Measurements from ENCODE around the gene QPRT.
"Not testable (repeated sequence)": the region's sequence is repeated elsewhere in the genome, so short reads cannot be mapped to it uniquely, and the experiment has no call there.

The QPRT gene

DNA sequence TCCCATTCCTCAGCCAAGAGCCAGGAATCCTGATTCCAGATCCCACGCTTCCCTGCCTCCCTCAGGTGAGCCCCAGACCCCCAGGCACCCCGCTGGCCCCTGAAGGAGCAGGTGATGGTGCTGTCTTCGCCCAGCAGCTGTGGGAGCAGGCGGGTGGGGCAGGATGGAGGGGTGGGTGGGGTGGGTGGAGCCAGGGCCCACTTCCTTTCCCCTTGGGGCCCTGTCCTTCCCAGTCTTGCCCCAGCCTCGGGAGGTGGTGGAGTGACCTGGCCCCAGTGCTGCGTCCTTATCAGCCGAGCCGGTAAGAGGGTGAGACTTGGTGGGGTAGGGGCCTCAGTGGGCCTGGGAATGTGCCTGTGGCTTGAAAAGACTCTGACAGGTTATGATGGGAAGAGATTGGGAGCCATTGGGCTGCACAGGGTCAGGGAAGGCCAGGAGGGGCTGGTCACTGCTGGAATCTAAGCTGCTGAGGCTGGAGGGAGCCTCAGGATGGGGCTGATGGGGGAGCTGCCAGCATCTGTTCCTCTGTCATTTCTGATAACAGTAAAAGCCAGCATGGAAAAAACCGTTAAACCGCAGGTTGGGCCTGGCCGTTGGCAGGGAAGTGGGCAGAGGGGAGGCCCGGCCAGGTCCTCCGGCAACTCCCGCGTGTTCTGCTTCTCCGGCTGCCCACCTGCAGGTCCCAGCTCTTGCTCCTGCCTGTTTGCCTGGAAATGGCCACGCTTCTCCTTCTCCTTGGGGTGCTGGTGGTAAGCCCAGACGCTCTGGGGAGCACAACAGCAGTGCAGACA, 15.8 kb upstream of the QPRT start, which contains the start of gene SPN:
Gene SPN (plus strand): TSS at position 232 of the 791 bp plus-strand sequence. CDS start 482 bp downstream, at position 714.
- DNase-seq: peak; percentile 75

DNA sequence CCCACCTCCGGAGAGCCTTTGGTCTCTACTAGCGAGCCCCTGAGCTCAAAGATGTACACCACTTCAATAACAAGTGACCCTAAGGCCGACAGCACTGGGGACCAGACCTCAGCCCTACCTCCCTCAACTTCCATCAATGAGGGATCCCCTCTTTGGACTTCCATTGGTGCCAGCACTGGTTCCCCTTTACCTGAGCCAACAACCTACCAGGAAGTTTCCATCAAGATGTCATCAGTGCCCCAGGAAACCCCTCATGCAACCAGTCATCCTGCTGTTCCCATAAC, 15.2 kb upstream of the QPRT start:
- peak; percentile 75 for DNase-seq

DNA sequence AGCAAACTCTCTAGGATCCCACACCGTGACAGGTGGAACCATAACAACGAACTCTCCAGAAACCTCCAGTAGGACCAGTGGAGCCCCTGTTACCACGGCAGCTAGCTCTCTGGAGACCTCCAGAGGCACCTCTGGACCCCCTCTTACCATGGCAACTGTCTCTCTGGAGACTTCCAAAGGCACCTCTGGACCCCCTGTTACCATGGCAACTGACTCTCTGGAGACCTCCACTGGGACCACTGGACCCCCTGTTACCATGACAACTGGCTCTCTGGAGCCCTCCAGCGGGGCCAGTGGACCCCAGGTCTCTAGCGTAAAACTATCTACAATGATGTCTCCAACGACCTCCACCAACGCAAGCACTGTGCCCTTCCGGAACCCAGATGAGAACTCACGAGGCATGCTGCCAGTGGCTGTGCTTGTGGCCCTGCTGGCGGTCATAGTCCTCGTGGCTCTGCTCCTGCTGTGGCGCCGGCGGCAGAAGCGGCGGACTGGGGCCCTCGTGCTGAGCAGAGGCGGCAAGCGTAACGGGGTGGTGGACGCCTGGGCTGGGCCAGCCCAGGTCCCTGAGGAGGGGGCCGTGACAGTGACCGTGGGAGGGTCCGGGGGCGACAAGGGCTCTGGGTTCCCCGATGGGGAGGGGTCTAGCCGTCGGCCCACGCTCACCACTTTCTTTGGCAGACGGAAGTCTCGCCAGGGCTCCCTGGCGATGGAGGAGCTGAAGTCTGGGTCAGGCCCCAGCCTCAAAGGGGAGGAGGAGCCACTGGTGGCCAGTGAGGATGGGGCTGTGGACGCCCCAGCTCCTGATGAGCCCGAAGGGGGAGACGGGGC, 14.7 kb upstream of the QPRT start:
- peak; percentile 79 for DNase-seq

DNA sequence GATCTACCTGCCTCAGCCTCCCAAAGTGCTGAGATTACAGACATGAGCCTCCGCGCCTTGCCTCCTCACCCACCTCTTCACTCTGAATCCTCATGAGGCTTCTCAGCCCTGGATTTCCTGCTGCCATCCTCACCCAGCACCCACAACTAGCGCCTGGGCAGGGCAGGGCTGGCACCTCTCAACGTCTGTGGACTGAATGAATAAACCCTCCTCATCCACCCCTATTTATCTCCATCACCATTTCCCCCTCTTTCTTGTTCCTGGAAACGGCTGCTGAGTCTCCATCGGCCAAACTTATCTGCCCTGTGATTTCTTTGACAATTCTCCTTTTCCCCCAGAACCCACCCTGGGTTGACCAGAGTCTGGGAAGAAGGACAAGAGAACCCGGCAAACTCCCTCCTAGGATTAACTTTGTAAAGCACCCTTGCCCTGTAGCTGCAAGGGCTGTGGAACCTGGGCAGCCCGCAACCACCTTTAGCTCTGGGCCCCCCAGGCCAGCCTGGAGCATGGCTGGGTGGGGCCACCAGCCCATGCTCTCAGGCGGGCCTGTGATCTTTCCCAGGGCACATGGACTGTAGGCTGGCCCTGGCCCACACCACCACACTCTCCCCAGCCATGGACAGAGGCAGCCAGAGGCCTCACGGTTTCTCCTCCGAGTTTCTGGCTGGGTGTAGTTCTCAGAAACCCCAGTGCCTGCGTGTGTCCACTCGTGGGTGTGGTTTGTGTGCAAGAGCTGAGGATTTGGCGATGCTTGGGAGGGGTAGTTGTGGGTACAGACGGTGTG, 13.5 kb upstream of the QPRT start:
- DNase-seq: peak; percentile 76

DNA sequence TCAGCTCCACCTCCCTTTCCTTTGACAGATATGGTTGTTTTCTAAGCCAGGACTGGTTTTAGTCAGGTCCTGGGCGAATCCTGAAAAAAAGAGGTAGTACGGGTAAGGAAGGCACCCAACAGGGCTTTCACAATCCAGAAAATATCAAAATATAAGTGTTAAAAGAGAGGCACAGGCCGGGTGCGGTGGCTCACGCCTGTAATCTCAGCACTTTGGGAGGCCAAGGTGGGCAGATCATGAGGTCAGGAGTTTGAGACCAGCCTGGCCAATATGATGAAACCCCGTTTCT, 11.7 kb upstream of the QPRT start:
- not testable (repeated sequence) for DNase-seq

DNA sequence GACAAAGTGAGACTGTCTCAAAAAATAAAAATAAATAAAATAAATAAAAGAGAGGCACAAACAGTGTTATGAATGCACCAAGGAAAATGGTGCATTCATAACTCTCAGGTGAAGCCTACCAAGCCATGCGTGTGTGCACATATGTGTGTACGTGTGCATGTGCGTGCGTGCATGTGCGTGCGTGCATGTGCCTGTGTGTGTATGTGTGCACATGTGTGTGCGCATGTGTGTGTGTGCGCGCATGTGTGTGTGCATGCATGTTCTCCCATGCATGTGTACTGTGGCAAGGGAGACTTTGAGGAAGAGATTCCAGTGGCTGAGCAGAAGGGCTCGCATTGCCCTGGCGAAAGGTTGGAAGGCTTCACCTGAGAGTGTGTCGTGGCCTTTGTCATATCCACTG, 11.2 kb upstream of the QPRT start:
- DNase-seq: no peak

DNA sequence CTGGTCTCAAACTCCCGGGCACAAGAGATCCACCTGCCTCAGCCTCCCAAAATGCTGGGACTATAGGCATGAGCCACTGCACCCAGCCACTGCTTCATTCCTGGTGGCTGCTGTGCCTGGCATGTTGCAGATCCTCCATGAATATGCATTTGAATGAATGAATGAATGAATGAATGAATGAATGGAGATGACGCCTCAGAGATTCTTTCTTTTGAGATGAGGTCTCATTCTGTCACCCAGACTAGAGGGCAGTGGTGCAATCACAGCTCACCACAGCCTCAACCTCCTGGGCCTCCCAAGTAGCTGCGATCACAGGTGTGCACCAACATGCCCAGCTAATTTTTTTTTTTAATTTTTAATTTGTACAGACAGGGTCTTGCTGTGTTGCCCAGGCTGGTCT, 10.7 kb upstream of the QPRT start:
- no peak for DNase-seq

DNA sequence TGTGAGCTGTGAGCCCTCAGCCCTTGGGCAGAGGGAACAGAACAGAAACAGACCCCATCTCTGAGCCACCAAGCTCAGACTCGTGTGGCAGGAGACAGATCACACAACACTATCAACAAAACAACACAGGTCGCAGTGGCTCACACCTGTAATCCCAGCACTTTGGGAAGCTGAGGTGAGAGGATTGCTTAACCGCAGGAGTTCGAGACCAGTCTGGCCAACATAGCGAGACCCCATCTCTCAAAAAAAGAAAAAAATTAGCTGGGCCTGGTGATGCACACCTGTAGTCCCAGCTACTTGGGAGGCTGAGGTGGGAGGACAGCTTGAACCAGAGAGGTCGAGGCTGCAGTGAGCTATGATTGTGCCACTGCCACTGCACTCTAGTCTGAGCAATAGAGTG, 5.5 kb upstream of the QPRT start:
- no peak for DNase-seq

DNA sequence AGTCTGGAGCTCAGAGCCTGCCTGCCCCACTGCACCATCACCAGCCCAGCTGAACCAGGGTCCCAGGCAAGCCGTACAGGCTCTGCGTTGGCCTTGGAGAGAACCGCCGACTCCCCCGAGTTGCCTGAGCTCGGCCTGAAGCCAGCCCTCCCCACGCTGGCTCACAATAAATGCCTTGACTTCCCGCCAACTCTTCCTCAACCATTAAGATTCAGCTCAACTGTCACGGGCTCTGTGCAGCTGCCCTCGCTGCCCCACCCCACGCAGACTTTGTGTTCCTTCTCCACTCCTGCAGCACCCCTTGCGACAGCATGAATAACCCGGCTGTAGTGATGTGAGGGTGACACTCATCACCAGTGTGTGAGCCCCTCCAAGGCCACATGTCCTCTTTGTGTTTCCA, 4.8 kb upstream of the QPRT start:
- no peak for DNase-seq

DNA sequence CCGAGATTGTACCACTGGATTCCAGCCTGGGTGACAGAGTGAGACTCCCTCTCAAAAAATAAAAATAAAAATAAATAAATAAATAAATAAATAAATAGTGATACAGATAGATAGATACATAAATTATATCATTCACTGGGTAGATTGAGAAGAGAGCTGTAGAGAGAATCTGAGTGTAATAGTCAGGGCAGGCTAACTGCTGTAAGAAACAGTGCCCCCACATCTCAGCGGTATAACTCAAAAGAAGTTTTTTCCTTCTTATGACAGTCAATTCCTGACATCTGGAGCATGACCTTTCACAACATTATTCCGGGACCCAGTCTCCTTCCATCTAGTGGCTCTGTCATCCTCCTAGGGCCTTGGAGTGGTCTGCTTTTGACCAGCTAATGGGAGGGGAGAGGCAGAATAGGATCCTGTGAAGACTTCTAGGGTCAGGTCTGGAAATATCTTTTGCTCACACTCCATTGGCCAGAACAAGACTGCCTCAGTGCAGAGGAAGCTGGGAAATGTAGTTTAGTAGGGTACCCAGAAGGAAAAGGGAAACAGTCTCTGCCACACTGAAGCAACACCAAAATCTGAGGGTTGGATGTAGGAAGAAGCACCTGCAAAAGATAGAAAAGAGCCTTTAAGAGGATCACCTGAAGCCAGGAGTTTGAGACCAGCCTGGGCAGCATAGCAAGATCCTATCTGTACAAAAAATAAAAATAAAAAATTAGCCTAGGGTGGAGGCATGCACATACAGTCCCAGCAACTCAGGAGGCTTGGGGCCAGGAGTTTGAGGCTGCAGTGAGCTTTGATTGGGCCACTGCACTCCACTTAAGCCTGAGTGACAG, 3.0 kb upstream of the QPRT start:
- no peak for DNase-seq

DNA sequence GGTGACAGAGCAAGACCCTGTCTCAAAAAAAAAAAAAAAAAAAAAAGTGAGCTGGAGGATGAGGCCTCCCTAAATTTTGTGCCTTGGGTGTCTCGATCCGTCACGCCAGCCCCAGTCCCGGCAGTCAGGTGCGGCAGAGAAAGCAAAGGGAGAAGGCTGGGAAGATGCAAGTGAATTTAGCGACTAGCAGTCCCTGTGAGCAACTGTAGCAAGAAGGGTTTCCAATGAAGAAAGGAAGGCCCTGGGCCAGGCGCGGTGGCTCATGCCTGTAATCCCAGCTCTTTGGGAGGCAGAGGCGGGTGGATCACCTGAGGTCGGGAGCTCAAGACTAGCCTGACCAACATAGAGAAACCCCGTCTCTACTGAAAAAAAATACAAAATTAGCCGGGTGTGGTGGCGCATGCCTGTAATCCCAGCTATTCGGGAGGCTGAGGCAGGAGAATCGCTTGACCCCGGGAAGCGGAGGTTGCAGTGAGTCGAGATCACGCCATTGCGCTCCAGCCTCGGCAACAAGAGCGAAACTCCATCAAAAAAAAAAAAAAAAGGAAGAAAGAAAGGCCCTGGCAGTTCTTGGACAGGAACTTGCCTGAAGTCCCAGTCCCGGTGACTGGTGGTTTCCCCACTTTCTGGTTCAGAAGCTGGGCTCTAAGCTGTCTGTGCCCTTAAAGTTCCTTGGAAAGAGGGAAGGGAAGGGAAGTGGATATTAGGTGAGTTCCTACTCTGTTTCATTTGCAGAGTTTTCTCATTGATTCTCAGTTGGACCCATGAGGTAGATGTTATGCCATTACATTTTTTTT, 1.8 kb upstream of the QPRT start:
- DNase-seq: no peak

DNA sequence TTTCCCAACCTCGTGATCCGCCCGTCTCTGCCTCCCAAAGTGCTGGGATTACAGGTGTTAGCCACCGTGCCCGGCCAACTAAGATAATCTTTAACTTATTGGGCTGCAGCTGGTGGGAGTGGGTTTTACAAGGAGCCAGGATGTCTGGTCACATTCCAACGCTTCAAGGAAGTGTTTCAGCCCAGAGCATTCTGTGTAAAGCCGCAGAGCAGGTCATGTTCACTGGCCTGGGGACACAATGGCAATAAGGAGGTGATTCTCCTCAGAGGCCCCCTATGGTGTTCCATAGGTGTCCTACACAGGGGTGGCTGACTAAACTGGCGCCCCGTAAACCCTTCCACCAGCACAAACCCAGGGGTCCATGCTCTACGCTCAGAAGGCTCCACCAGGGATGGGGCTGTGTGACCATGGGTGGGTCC, 1.2 kb downstream of the QPRT start:
- no peak for DNase-seq

DNA sequence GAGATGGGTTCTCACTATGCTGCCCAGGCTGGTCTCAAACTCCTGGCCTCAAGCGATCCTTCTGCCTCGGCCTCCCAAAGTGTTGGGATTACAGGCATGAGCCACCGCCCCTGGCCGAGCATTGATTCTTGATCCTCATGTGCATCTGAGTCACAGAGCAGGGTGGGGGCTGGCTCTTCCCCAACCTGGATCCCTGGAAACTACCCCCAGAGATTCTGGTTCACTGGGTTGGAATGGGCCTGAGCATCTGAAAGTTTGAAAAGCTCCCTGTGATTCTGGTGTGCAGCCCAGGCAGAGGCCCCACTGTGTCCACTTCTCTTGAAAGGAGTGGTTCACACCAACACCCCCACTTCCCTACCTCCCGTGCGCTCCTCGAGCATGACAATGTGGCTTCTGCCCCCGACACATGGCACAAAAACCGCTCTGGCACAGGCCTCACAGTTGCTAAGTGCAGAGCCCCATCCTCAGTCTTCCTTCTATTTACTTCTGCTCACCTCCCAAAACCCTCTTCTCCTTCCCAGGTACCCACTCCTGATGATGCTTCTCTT, 4.6 kb downstream of the QPRT start:
- DNase-seq: no peak

DNA sequence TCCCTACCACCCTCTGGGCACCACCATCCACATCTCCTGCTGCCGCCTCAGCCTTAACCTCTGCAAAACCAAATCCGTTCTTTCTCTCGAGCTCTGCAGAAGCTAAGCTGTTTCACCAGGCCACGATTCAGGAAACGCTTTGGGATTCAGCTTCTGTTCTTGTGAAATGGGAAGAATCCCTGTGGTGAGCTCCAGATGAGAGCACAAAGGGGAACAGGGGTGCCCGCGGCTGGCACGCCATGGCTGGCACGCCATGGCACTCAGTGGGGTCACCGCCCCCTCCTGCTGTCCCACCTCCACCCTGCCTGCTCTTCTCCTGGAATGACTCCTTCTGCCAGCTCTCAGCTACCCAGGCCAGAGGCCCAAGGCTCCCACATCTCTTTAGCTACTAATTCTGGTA, 5.7 kb downstream of the QPRT start:
- no peak for DNase-seq

DNA sequence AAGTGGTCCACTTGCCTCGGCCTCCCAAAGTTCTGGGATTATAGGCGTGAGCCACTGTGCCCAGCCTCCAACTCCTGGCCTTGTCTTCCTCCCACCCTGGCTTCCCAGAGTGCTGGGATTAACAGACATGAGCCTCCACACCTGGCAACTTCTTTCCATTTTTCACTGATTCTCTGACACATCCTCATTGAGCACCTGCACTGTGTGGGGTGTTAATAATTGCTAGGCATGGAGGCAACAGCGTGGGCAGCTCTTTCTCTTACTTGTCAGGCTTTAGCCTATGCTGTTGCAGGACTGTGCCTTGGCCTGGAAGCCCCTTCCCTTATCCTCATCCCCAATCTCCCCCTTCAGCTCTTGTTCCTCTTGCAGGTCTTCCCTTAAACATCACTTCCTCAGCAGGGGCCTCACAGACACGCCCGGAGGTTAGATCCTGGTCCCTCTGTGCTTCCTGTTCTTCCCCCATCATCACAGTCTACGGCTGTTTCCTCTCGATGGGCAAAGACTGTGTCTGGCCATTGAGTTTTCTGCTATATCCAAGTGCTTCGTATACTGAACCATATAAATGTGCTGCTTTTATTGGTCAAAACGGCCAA, 7.9 kb downstream of the QPRT start:
- DNase-seq: no peak

DNA sequence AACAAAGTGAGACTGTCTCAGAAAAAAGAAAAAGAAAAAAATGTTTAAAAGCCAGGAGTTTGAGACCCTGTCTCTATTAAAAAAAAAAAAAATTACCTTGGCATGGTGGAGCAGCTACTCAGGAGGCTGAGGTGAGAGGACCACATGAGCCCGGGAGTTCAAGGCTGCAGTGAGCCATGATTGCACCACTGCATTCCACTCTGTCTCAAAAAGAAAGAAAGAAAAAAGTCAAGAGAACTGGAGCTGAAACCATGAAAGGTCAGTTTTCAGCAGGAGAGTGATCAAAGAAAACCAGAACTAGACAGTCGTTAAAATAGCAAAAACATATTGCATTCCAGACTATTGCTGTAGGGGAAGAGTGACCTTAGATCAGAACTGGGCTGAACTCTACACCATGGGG, 8.8 kb downstream of the QPRT start:
- DNase-seq: no peak

DNA sequence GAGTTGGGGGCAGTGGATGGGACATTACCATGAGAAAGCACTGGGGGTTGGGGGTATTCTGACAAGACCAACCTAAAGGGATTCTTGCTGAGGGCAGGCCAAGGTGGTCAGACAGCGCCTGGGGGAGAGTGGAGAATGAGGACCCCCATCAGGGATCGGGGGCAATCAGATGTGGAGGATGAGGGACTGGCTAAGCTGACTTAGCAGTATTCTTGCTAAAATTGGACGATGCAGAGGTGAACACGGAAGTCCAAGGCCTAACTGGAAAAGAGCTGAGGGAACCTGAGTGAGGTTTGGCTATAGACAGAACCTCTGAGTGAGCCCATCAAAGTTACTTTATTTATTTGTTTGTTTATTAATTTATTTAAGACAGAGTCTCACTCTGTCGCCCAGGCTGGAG, 9.2 kb downstream of the QPRT start:
- DNase-seq: no peak

DNA sequence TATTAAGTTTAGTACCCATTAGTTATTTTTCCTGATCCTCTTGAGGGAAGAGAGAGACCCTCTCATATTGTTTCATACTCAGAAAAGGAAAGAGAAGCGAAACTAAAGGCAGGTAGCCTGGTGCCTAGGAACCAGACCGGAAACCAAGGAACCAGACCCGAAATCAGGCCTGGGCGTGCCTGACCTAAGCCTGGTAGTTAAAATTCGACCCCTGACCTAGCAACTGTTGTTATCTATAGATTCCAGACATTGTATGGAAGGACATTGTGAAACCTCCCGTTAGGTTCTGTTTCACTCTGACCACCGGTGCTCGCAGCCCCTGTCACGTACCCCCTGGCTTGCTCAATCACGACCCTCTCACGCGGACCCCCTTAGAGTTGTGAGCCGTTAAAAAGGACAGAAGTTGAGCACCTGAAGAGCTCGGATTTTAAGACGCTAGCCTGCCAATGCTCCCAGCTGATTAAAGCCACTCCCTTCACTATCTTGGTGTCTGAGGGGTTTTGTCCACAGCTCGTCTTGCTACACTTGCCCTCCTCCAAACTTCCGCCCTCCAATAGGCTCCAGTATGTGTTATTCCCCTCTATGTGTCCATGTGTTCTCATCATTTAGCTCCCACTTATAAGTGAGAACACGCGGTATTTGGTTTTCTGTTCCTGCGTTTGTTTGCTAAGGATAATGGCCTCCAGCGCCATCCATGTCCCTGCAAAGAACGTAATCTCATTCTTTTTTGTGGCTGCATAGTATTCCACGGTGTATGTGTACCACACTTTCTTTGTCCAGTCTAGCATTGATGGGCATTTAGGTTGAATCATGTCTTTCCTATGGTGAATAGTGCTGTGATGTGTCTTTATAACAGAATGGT, 10.7 kb downstream of the QPRT start:
- not testable (repeated sequence) for DNase-seq

DNA sequence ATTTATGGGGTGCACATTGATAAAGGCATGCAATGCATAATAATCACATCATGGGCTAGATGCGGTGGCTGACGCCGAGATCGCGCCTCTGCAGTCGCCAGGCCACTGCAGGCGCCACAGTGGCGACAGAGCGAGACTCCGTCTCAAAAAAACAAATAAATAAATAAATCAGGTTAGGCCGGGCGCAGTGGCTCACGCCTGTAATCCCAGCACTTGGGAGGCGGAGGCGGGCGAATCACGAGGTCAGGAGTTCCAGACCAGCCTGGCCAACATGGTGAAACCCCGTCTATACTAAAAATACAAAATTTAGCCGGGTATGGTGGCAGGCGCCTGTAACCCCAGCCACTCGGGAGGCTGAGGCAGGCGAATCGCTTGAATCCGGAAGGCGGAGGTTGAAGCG, 13.6 kb downstream of the QPRT start:
- not testable (repeated sequence) for DNase-seq
